Stimulated activated CD8-positive, alpha-beta memory T cell treated with anti-CD3 and anti-CD28 coated beads, Interleukin-7, amount 100 ng/mL, for 24 hours (primary cell): ENCODE results near the gene RAD51.

Source experiments
- DNase-seq: peaks from one replicate; pipeline ENCODE4 v3.0.0-alpha.2; 2020; ENCODE audit warnings: low read depth

The RAD51 gene

GRCh38 chr15:40722934-40723333, 28.0 kb downstream of the RAD51 start:
- no peak for DNase-seq

DNA sequence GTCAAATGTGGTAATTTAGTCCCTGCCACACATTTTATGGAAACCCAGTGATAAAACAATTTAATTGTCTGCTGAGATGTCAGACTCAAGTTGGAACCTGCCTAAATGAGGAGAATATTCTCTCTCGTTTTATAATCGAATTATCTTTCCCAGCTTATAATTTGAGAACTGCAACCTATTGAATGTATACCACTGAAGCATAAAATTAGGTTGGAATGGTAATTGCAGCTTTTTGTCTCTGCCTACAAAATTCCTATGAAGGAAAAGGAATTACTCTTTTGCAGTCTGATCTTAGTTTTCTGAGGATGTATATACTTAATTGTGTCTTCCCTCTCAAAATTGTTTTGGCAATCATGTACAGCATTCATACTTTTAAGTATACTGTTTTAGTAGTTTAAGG, 28.9 kb downstream of the RAD51 start:
- DNase-seq, result no peak

DNA sequence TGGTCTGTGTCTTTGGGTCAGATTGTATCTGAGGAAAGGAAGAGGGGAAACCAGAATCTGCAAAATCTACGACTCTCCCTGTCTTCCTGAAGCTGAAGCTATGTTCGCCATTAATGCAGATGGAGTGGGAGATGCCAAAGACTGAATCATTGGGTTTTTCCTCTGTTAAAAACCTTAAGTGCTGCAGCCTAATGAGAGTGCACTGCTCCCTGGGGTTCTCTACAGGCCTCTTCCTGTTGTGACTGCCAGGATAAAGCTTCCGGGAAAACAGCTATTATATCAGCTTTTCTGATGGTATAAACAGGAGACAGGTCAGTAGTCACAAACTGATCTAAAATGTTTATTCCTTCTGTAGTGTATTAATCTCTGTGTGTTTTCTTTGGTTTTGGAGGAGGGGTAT, 36.1 kb downstream of the RAD51 start:
- DNase-seq, result no peak

- no peak for DNase-seq
These were observed 41.6 kb downstream of the RAD51 start for GRCh38 chr15:40736575-40736974.

DNA sequence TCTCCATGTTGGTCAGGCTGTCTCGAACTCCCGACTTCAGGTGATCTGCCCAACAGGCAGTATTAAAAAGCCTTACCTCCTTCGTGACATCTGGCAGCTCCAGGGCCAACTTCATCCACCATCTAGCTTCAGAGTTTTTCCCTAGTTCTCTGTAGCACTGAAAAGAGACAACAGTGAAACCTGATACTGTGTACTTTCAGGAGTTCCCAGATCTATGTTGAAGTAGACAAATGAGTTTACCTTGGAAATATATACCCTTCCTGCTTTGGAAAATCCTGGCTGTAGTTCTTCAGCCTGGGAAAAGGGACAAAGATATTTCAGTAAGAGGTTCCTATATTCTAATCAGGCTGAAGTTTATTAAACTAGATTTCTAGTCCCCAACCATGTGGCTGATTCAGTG, 42.1 kb downstream of the RAD51 start:
- no peak for DNase-seq

DNA sequence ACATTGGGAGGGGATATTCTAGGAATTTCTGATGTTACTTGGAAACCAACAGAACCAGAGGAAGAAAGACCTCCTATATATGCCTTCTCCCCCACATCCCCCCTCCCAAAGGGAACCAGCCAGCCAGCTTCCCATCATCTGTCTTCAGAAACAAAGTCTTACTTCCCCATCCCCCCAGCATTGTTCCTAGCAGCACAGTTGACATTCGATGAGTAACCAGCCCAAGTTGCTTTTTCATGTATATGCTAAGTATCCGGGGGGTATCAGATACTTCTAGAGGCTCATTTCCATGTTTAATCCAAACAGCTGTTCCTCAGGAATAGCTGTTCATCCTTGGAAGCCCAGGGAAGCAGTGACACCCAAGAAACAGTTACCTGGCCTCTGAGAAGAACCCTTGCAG, 44.1 kb downstream of the RAD51 start:
- no peak for DNase-seq

- no peak for DNase-seq
These were observed 44.9 kb downstream of the RAD51 start for GRCh38 chr15:40739854-40740253.

DNA sequence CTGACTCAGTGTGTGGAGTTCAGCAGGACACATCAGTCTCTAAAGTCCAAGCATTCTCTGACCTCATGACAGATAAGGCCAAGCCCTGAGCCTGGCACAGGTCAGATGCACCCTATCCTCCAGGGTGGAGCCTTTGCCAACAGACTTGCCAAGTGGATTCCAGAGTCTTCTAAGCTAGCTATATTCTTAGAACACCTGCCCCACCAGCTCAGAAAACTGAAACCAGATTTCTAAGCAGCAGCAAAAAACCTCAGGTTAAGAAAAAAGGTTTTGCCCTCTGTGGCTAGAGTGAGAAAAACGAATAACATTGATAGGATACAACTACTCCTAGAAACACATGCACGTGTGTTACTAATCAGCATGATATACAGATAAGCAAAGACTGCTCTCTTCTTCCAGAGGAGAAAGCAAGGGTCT, 48.5 kb downstream of the RAD51 start:
- DNase-seq, result no peak

DNA sequence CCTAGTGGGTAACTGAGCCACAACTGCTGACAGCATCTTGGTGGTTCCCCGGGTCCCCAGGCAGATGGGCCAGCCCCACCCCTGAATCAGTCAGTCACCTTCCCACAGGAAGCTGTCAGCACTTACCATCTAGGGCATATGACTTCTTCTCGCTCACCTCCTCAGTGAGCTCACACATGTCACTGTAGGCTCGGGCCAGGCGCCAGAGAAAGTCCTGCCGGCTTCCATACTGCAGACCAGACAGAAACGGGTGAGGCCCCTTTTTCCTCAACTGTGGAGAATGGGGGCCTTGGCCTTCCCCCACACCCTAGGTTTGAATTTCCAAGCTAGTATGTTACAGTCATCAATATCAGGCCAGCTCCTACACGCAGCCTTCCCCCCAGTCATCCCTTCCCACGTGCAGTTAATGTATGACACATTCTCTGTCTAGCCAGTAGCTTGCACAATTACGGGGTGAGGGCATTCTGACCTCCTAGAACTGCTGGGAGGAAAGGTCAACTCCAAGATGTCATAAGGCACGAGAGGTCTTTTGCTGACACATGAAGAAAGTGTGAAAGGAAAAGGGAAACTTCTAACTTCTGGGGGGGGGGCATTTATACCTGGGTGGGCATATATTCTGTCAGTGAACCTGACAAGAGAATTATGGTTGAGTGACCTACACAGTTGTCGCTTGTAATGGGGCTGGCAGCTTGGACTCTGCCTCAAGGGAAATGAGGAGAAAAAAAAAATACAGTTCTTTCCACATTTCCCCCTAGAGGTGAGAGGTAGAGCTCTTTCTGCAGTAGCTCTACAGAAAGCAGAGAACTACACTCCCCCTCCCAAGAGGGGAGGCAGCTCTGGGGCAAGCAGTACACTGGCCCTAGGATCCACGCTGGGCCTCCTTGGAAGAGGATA, 49.2 kb downstream of the RAD51 start:
- DNase-seq, result peak; percentile 49

DNA sequence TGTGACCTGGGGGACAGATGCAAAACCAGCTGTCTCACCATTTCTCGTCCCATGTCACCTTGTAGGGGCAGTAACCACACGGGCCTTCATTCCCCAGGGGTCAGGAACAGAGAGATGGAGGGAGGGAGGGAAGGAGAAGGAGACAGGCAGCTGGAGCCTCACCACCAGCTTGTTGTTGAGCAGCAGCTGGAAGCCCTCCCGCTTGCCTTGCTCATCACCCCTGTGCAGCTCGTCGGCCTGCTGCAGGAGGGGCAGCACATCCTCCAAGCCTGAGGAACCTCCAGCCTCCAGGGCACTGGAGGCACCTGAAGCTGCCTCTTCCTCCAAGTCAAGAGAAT, 49.8 kb downstream of the RAD51 start:
- no peak for DNase-seq

- no peak for DNase-seq
These were observed 52.0 kb downstream of the RAD51 start for GRCh38 chr15:40746916-40747418.

GRCh38 chr15:40747685-40748631, 53.0 kb downstream of the RAD51 start:
- no peak for DNase-seq

- DNase-seq, result no peak
These were observed 54.2 kb downstream of the RAD51 start for GRCh38 chr15:40749151-40749630.

DNA sequence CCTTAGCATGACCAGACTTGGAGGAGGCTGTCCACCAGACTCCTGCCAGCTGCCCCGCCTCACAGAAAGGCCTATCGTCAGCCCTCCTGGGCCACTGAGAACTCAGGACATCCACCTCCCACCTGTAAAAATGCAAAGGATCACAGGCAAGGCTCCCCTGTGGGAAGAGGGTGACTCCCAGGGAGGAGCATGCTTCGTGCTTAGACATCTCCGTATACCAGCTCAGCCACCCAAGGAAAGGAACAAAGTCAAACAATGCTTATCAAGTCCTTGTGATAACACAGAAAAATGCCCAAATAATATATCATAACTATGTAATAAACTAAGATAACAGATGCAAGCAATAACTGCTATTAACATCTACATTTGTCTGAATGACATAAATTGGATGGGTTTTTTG, 55.9 kb downstream of the RAD51 start:
- no peak for DNase-seq

DNA sequence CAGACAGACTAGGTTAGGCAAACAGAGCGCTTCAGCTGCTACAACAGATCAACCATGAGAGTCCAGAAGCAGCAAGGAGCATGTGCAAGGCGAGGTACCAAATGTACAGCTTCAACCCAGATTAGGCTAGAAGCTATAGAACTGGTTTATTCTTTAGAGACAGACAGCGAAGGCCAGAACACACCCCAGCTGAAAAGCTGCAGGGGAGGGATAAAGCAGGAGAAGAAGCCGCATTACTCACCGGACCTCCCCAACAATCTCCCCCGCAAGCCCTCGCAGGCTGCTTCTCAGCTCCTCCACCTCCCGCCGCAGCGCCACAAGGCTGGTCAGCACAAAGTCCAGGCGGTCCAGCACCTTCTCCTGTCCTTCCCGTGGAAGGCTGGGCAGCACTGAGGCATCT, 56.8 kb downstream of the RAD51 start:
- no peak for DNase-seq

- no peak for DNase-seq
These were observed 59.6 kb downstream of the RAD51 start for GRCh38 chr15:40754574-40754882.

DNA sequence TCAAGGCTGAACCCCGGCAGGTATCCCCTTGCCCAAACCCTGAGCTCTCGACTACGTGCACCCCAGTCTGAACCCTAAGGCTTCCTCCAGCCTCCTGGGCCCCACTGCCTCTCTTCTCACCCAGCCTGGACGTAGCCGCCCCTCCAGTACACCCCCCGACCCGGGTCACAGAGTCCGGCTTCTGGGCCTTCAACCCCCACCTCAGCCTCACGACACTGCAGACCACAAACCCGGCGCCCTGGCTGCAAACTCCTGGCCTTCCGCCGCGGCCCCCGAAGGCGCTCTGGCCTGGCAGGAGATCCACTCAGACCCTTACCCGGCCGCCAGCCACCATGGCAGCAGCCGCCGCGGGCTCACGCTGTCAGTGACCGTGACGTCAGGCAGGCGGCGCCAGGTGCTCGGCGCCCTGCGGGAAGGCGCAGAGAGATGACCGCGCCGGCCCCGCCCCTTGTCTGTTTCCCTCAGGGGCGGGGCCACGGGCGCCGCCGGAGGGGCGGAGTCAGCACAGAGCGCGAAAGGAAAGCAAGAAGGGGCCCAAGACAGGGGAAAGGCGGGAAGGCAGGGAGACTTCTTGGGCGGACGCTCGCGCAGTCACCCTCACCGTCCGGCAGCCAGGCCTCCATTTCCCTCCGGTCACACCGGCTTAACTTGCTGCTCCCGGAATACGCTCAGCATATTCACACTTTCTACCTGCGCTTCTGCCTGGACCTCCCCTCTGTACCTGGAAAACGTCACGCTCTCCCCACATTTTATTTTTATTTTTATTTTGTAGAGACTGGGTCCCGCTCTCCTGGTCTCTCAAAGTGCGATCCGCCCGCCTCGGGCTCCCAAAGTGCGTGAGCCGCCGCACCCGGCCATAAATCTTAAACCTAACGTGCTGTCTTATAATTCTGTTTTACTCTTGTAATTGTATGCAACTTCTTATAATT, 60.2 kb downstream of the RAD51 start, which contains the start of gene RMDN3:
RMDN3 (minus strand) TSS at position 372 of the 929 bp plus-strand sequence. CDS start 471 bp downstream, outside the sequence.
- DNase-seq, result peak; percentile 84

DNA sequence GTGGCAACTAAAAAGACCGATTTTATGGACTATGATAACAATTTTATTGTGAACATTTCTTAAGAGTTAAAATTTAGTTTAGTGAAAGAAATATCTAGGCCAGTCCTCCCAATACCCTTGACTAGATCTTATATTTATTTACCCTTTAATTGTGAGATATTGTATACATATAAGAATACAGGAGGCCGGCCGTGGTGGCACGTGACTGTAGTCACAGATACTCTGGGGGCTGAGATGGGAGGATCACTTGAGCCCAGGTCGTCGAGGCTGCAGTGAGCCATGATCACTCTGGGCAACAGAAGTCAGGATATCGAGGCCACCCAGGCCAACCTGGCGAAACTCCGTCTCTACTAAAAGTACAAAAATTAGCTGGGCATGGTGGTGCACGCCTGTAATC, 60.8 kb downstream of the RAD51 start:
- DNase-seq, result no peak

DNA sequence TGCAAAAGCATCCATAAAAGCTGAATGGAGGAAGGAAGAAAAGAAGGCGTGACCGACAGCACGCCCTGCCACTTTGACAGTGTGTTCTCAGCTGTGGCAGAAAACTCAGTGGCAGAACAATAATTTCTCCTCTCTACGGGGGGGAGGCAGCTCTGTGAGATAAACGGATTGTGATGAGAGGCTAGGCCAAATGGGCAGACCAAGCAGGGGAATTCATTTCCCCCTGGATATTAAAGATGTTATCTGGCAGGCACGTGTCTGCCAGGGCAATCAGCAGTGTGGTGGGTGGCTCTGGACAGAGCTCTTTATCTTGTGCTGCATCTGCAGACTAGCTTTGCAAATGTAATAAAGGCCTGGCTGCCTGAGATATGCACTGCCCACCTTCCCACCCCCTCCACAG, 62.0 kb downstream of the RAD51 start:
- DNase-seq, result no peak

DNA sequence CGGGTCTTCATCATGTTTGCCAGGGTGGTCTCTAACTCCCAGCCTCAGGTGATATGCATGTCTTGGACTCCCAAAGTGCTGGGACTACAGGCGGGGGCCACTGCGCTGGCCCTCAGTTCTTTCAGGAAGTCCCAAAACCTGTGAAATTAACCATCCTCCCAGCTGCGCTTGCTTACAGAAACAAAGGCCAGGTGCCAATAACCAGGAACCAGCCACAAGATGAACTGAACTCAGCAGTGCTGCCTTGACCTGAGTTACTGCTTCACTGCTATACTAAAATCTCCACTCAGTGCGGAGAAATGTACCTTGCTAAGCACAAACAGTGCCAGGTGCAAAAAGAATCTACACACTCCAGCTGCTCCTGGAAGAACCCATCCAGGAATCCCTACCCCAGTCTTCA, 65.0 kb downstream of the RAD51 start:
- DNase-seq, result no peak

DNA sequence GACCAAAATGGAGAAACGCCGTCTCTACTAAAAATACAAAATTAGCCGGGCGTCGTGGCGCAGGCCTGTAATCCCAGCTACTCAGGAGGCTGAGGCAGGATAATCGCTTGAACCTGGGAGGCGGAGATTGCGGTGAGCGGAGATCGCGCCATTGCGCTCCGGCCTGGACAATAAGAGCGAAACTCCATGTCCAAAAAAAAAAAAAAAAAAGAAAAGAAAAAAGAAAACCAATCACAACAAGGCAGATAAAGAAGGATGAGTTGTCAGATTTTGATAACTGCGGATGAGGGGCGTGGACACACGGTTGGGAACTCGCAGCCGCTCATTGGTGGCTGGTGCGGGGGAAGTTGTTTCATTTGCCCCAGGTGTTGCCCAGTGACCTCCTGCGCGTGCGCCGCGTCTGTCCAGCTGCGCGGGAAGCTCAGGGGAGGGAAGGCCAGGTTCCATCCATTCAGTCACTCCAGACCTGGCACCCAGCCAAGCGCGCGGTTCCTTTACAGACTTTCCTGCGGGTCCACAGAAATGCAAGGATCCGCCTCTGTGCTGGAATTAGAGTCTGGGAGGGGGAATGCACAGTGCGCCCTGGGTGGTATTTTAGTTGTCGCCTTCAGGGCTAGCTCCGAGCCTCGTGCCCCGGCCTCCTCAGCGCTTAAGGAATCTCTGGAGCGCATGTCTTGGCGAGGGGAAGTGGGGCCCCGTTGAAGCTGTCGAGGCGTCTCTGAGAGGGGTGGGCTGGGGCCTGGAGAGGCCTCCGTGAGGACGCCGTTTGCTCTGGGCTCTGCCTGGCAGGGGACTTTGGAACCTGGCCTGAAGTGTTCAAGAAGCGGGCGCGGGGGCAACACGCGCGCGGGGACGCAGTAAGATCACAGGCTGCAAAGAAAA, 68.2 kb downstream of the RAD51 start:
- DNase-seq, result no peak
